ENCODE data around the gene LRRFIP2.

- TF ChIP-seq CTCF (IDR thresholded peaks at IDR 0.05) (no peak), EP300 (IDR thresholded peaks at IDR 0.05) (no peak)
Observed at GRCh38 chr3:37117548-37117947, 56.8 kb downstream of the LRRFIP2 start.
